GM12872 (cell line): ENCODE results near the gene IGSF3.

Experiments used
- CTCF ChIP-seq: IDR thresholded peaks from 3 replicates; pipeline ENCODE4 v1.5.1; 2011; ENCODE audit warnings: low read depth, mild to moderate bottlenecking, low read length, moderate library complexity; ENCODE audit not compliant: insufficient read depth

The IGSF3 gene

GRCh38 chr1:116570358-116571214 lies 96.9 kb downstream of the IGSF3 start, which contains the start of gene CD58:
CD58 (minus strand) TSS chr1:116571026; CDS start chr1:116570972, 54 bp downstream.
- peak; percentile 83 for TF ChIP-seq CTCF

GRCh38 chr1:116569776-116570357 lies 97.7 kb downstream of the IGSF3 start:
- no peak for TF ChIP-seq CTCF

- TF ChIP-seq CTCF = no peak
Observed at GRCh38 chr1:116569381-116569670, 98.2 kb downstream of the IGSF3 start.

GRCh38 chr1:116568662-116569380 lies 98.7 kb downstream of the IGSF3 start:
- TF ChIP-seq CTCF = no peak

GRCh38 chr1:116567790-116568661 lies 99.5 kb downstream of the IGSF3 start:
- TF ChIP-seq CTCF = no peak

GRCh38 chr1:116565222-116565621 lies 102.3 kb downstream of the IGSF3 start:
- TF ChIP-seq CTCF = no peak

GRCh38 chr1:116564426-116564825 lies 103.1 kb downstream of the IGSF3 start:
- TF ChIP-seq CTCF = no peak
